Peyer's patch (tissue), 4 donors: ENCODE measurements around the gene PRX.

Source experiments
- POLR2A ChIP-seq, 2 donors: fragments of 450-650 bp; IDR thresholded peaks; one replicate each; pipeline ENCODE4 v1.5.1; 2017; ENCODE audit warnings: antibody characterized with exemption in 2 of 2, mild to moderate bottlenecking in 2 of 2, moderate library complexity in 2 of 2
- TF ChIP-seq, protein P1 (sequence below), 6 experiments: fragments of 450-650 bp in 4 of 6; fragments of 200-600 bp in 2 of 6; sonication (generic) in 1 of 6; IDR thresholded peaks; one replicate each; pipeline ENCODE4 v1.5.1; 2017 to 2019; ENCODE audit warnings: antibody characterized with exemption in 6 of 6, mild to moderate bottlenecking in 3 of 6, moderate library complexity in 1 of 6

DNA sequence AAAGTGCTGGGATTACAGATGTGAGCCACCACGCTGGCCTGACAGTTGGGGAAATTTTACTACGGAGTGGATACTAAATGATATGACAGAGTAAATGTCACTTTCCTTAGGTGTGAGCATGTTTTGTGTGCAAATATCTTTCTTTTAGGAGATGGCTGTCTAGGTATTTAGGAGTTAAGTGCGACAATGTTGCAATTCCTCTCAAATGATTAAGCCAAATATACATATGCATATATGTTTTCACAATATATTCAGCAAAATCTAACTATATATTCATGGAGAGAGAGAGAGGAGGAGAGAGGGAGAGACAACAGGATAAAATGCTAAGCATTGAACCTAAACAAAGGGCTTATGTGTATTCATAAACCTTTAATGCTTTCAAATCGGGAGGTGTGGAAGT is 36.3 kb upstream of the PRX start:
- TF ChIP-seq, protein P1, sequence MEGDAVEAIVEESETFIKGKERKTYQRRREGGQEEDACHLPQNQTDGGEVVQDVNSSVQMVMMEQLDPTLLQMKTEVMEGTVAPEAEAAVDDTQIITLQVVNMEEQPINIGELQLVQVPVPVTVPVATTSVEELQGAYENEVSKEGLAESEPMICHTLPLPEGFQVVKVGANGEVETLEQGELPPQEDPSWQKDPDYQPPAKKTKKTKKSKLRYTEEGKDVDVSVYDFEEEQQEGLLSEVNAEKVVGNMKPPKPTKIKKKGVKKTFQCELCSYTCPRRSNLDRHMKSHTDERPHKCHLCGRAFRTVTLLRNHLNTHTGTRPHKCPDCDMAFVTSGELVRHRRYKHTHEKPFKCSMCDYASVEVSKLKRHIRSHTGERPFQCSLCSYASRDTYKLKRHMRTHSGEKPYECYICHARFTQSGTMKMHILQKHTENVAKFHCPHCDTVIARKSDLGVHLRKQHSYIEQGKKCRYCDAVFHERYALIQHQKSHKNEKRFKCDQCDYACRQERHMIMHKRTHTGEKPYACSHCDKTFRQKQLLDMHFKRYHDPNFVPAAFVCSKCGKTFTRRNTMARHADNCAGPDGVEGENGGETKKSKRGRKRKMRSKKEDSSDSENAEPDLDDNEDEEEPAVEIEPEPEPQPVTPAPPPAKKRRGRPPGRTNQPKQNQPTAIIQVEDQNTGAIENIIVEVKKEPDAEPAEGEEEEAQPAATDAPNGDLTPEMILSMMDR (IDR thresholded peaks at IDR 0.05): no peak
- TF ChIP-seq POLR2A (IDR thresholded peaks at IDR 0.05): no peak
